ENCODE data around the gene NDUFB2.

- TF ChIP-seq KLF6 (CRISPR knock-in tag; IDR thresholded peaks at IDR 0.05) = no peak
- no peak for TF ChIP-seq EP300 (IDR thresholded peaks at IDR 0.05; ENCODE audit: low read depth in 2 of 2, low read length in 2 of 2)
- no peak for TF ChIP-seq EP300 (CRISPR knock-in tag; IDR thresholded peaks at IDR 0.05; ENCODE audit: borderline replicate concordance)
- no peak for TF ChIP-seq BRCA1 (CRISPR knock-in tag; IDR thresholded peaks at IDR 0.05)
Observed at GRCh38 chr7:140654109-140654387, 42.5 kb upstream of the NDUFB2 start.
